ENCODE results near the gene CCDC177. TPM values are rescaled to one million over a fixed set of nuclear protein-coding genes. Genes with fewer than 3 reads are reported as not detected.

The CCDC177 gene
- total and polyA plus RNA-seq, 12 donors: 0.03 TPM; not detected in 11

- no peaks in the 10 kb centered on the region for H3K9me3 ChIP-seq
- TF ChIP-seq, protein P1, sequence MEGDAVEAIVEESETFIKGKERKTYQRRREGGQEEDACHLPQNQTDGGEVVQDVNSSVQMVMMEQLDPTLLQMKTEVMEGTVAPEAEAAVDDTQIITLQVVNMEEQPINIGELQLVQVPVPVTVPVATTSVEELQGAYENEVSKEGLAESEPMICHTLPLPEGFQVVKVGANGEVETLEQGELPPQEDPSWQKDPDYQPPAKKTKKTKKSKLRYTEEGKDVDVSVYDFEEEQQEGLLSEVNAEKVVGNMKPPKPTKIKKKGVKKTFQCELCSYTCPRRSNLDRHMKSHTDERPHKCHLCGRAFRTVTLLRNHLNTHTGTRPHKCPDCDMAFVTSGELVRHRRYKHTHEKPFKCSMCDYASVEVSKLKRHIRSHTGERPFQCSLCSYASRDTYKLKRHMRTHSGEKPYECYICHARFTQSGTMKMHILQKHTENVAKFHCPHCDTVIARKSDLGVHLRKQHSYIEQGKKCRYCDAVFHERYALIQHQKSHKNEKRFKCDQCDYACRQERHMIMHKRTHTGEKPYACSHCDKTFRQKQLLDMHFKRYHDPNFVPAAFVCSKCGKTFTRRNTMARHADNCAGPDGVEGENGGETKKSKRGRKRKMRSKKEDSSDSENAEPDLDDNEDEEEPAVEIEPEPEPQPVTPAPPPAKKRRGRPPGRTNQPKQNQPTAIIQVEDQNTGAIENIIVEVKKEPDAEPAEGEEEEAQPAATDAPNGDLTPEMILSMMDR (IDR thresholded peaks at IDR 0.05): no peak
- no peaks in the 10 kb centered on the region for H3K4me1 ChIP-seq
- intact Hi-C loops (cut with DNase I): no loop called here
- WGBS, 2 donors: 85 to 89% methylated on average over 7 of the region's 7 CpGs
- peaks cover 0 to 91% (median 64%) of the 10 kb centered on the region in 7 donors for H3K27me3 ChIP-seq
- H3K36me3 ChIP-seq: no peaks in the 10 kb centered on the region
- H3K4me3 ChIP-seq: no peak overlapping the region
- no peak overlapping the region for H3K27ac ChIP-seq
- no peak for ATAC-seq
- no peak for DNase-seq
Observed at GRCh38 chr14:69560826-69561225, 13.8 kb downstream of the CCDC177 start.

- no peak overlapping the region for H3K4me3 ChIP-seq
- intact Hi-C loops (cut with DNase I): no loop called here
- no peak for ATAC-seq
- TF ChIP-seq, protein P1 (IDR thresholded peaks at IDR 0.05): no peak
- no peak overlapping the region for H3K27ac ChIP-seq
- H3K27me3 ChIP-seq: peaks cover 0 to 81% (median 54%) of the 10 kb centered on the region in 7 donors
- no peak for DNase-seq
- no peaks in the 10 kb centered on the region for H3K36me3 ChIP-seq
- WGBS, 2 donors: 41 to 46% methylated on average over 6 of the region's 6 CpGs
- no peaks in the 10 kb centered on the region for H3K9me3 ChIP-seq
- H3K4me1 ChIP-seq: no peaks in the 10 kb centered on the region
Observed at GRCh38 chr14:69559581-69560011, 15.1 kb downstream of the CCDC177 start.

DNA sequence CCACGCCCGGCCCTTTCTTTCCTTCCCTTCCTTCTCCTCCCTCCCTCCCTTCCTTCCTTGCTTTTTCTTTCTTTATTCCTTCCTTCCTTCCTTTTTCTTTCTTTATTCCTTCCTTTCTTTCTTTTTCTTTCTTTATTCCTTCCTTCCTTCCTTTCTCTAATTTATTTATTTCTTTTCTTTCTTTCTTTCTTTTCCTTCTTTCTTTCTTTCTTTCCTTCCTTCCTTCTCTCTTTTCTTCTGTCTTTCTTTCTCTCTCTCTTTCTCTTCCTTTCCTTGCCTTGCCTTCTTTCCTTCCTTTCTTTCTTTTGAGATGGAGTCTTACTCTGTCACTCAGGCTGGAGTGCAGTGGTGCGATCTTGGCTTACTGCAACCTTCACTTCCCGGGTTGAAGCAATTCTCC, 15.9 kb downstream of the CCDC177 start:
- 76 to 88% methylated on average over 4 of the region's 4 CpGs for WGBS, 2 donors
- TF ChIP-seq, protein P1 (IDR thresholded peaks at IDR 0.05): no peak
- Histone ChIP-seq H3K27ac (no peak overlapping the region), H3K4me1 (no peaks in the 10 kb centered on the region), H3K9me3 (no peaks in the 10 kb centered on the region), H3K4me3 (no peak overlapping the region), H3K36me3 (no peaks in the 10 kb centered on the region), H3K27me3 (peaks cover 0 to 73% (median 47%) of the 10 kb centered on the region in 7 donors)
- ATAC-seq: no peak
- intact Hi-C loops (cut with DNase I): no loop called here
- DNase-seq: no peak

- 45 to 53% methylated on average over 4 of the region's 4 CpGs for WGBS, 2 donors
- no peak overlapping the region for H3K4me3 ChIP-seq
- no peaks in the 10 kb centered on the region for H3K36me3 ChIP-seq
- DNase-seq: no peak
- H3K27ac ChIP-seq: no peak overlapping the region
- no peak for ATAC-seq
- H3K4me1 ChIP-seq: no peaks in the 10 kb centered on the region
- H3K9me3 ChIP-seq: no peaks in the 10 kb centered on the region
- TF ChIP-seq, protein P1 (IDR thresholded peaks at IDR 0.05): no peak
- H3K27me3 ChIP-seq: peaks cover 0 to 65% (median 42%) of the 10 kb centered on the region in 7 donors
- intact Hi-C loops (cut with DNase I): no loop called here
Observed at GRCh38 chr14:69554500-69554899, 20.2 kb downstream of the CCDC177 start.
